Cardiac fibroblast (primary cell): ENCODE data around the gene USP12.
"Not testable (repeated sequence)": the region's sequence is repeated elsewhere in the genome, so short reads cannot be mapped to it uniquely, and the experiment has no call there.

Source experiments
- DNase-seq, 2 donors: peaks; one replicate each; pipeline versions ENCODE4 v3.0.0 to v3.0.0-alpha.2; 2010; ENCODE audit warnings: low read depth in 2 of 2
- H3K4me3 ChIP-seq, 2 donors: replicated peaks in 1 of 2; 1 replicate in 1 of 2; 2 replicates in 1 of 2; pipeline ENCODE4 v1.5.1; 2011; ENCODE audit warnings: low read depth in 2 of 2, low read length in 2 of 2, mild to moderate bottlenecking in 2 of 2, moderate library complexity in 1 of 2
- CTCF ChIP-seq: IDR thresholded peaks from one replicate; pipeline ENCODE4 v1.5.1; 2011; ENCODE audit warnings: low read depth, mild to moderate bottlenecking, low read length, inconsistent platforms

Gene USP12

GRCh38 chr13:27124571-27124970 lies 47.0 kb downstream of the USP12 start:
- H3K4me3 ChIP-seq: no peak overlapping the region
- no peak for TF ChIP-seq CTCF

GRCh38 chr13:27123445-27123844 lies 48.2 kb downstream of the USP12 start:
- H3K4me3 ChIP-seq, DNase-seq: not testable (repeated sequence)

More at GRCh38 chr13:27124571-27124970, 47.0 kb downstream of the USP12 start:
- no peak for DNase-seq

GRCh38 chr13:27122036-27122435 lies 49.6 kb downstream of the USP12 start:
- H3K4me3 ChIP-seq: no peak overlapping the region
- no peak for TF ChIP-seq CTCF
- no peak for DNase-seq

GRCh38 chr13:27120811-27121210 lies 50.8 kb downstream of the USP12 start:
- TF ChIP-seq CTCF: no peak
- DNase-seq: no peak
- no peak overlapping the region for H3K4me3 ChIP-seq

- no peak overlapping the region for H3K4me3 ChIP-seq
- TF ChIP-seq CTCF: no peak
- no peak for DNase-seq
Observed at GRCh38 chr13:27120011-27120410, 51.6 kb downstream of the USP12 start.

GRCh38 chr13:27118428-27119054 lies 53.1 kb downstream of the USP12 start:
- TF ChIP-seq CTCF: no peak
- H3K4me3 ChIP-seq: no peak overlapping the region
- no peak for DNase-seq

- no peak for TF ChIP-seq CTCF
- no peak for DNase-seq
- no peak overlapping the region for H3K4me3 ChIP-seq
Observed at GRCh38 chr13:27117952-27118351, 53.7 kb downstream of the USP12 start.
